ENCODE measurements around the gene XKR7.
"Not testable (repeated sequence)": the region's sequence is repeated elsewhere in the genome, so short reads cannot be mapped to it uniquely, and the experiment has no call there.

XKR7 gene

GRCh38 chr20:31923388-31924331 lies 44.3 kb upstream of the XKR7 start:
- H3K4me3 ChIP-seq (replicated peaks in 1 of 2; ENCODE audit: low read depth in 2 of 2, low read length in 2 of 2): no peak overlapping the region
- no peak for DNase-seq (ENCODE audit: low read depth in 2 of 2)
- no peak for TF ChIP-seq CTCF (IDR thresholded peaks at IDR 0.05; ENCODE audit: low read depth, low read length)

- H3K4me3 ChIP-seq (replicated peaks in 1 of 2; ENCODE audit: low read depth in 2 of 2, low read length in 2 of 2): no peak overlapping the region
- no peak for DNase-seq (ENCODE audit: low read depth in 2 of 2)
- no peak for TF ChIP-seq CTCF (IDR thresholded peaks at IDR 0.05; ENCODE audit: low read depth, low read length)
These were observed 43.4 kb upstream of the XKR7 start for GRCh38 chr20:31924561-31924960.

- DNase-seq (ENCODE audit: low read depth in 2 of 2): no peak
- no peak overlapping the region for H3K4me3 ChIP-seq (replicated peaks in 1 of 2; ENCODE audit: low read depth in 2 of 2, low read length in 2 of 2)
- TF ChIP-seq CTCF (IDR thresholded peaks at IDR 0.05; ENCODE audit: low read depth, low read length): no peak
These were observed 42.3 kb upstream of the XKR7 start for GRCh38 chr20:31925631-31926030.

- DNase-seq (ENCODE audit: low read depth in 2 of 2): no peak
- no peak overlapping the region for H3K4me3 ChIP-seq (replicated peaks in 1 of 2; ENCODE audit: low read depth in 2 of 2, low read length in 2 of 2)
- TF ChIP-seq CTCF (IDR thresholded peaks at IDR 0.05; ENCODE audit: low read depth, low read length): no peak
These were observed 41.5 kb upstream of the XKR7 start for GRCh38 chr20:31926493-31926892.

GRCh38 chr20:31927627-31928159 lies 40.3 kb upstream of the XKR7 start:
- H3K4me3 ChIP-seq (replicated peaks in 1 of 2; ENCODE audit: low read depth in 2 of 2, low read length in 2 of 2): no peak overlapping the region
- no peak for TF ChIP-seq CTCF (IDR thresholded peaks at IDR 0.05; ENCODE audit: low read depth, low read length)
- no peak for DNase-seq (ENCODE audit: low read depth in 2 of 2)

- DNase-seq (ENCODE audit: low read depth in 2 of 2); H3K4me3 ChIP-seq (replicated peaks in 1 of 2; ENCODE audit: low read depth in 2 of 2, low read length in 2 of 2): not testable (repeated sequence)
These were observed 38.3 kb upstream of the XKR7 start for GRCh38 chr20:31929631-31930030.

GRCh38 chr20:31930779-31931178 lies 37.2 kb upstream of the XKR7 start:
- no peak for TF ChIP-seq CTCF (IDR thresholded peaks at IDR 0.05; ENCODE audit: low read depth, low read length)
- no peak overlapping the region for H3K4me3 ChIP-seq (replicated peaks in 1 of 2; ENCODE audit: low read depth in 2 of 2, low read length in 2 of 2)
- DNase-seq (ENCODE audit: low read depth in 2 of 2): no peak

Measured in cardiac fibroblast (primary cell).